Measurements from ENCODE around the gene MORF4L1.
"Not testable (repeated sequence)": the region's sequence is repeated elsewhere in the genome, so short reads cannot be mapped to it uniquely, and the experiment has no call there.

MORF4L1 gene

DNA sequence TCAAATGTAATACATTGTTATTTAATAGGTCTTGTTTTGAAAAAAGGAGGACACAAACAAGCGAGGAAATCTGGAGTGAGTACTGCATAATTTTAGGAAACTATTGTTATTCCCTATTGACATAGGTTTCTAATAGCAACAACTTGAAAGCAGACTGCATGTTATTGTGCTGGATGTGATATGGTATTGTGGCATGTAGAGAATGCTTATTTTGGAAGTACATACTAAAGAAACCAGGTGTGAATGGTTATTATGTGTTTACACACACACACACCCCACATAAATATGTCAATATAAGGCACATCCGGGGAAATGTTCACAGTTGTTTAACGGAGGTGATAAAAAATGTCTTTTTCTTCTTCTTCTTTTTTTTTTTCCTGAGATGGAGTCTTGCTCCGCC is 5.9 kb upstream of the MORF4L1 start:
- DNase-seq (ENCODE audit: low spot score): no peak
- TF ChIP-seq, protein P1, sequence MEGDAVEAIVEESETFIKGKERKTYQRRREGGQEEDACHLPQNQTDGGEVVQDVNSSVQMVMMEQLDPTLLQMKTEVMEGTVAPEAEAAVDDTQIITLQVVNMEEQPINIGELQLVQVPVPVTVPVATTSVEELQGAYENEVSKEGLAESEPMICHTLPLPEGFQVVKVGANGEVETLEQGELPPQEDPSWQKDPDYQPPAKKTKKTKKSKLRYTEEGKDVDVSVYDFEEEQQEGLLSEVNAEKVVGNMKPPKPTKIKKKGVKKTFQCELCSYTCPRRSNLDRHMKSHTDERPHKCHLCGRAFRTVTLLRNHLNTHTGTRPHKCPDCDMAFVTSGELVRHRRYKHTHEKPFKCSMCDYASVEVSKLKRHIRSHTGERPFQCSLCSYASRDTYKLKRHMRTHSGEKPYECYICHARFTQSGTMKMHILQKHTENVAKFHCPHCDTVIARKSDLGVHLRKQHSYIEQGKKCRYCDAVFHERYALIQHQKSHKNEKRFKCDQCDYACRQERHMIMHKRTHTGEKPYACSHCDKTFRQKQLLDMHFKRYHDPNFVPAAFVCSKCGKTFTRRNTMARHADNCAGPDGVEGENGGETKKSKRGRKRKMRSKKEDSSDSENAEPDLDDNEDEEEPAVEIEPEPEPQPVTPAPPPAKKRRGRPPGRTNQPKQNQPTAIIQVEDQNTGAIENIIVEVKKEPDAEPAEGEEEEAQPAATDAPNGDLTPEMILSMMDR (IDR thresholded peaks at IDR 0.05; ENCODE audit: borderline replicate concordance, control extremely low read depth, extremely low read depth, insufficient read depth, missing control alignments): no peak
- in situ Hi-C loops (cut with MboI; ENCODE audit: low sequenced_read_pairs, unreplicated experiment): no loop called here

DNA sequence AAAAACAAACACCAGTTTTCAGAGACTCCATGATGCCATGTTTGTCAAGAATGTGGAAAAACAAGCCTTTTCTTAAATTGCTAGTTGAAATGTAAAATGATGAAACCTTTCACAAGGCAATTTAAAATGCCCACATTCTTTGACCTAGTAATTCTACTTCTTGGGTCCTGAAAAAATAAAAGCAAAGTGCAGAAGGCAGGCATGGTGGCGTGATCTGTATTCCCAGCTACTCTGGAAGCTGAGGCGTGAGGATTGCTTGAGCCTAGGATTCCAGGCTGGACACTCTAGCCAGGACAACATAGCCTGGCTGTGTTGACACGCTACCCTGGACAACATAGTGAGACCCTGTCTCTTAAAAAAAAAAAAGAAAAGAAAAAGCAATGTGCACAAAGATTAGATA is 4.3 kb upstream of the MORF4L1 start:
- no peak for DNase-seq (ENCODE audit: low spot score)
- in situ Hi-C loops (cut with MboI; ENCODE audit: low sequenced_read_pairs, unreplicated experiment): no loop called here
- TF ChIP-seq, protein P1 (IDR thresholded peaks at IDR 0.05; ENCODE audit: borderline replicate concordance, control extremely low read depth, extremely low read depth, insufficient read depth, missing control alignments): no peak

DNA sequence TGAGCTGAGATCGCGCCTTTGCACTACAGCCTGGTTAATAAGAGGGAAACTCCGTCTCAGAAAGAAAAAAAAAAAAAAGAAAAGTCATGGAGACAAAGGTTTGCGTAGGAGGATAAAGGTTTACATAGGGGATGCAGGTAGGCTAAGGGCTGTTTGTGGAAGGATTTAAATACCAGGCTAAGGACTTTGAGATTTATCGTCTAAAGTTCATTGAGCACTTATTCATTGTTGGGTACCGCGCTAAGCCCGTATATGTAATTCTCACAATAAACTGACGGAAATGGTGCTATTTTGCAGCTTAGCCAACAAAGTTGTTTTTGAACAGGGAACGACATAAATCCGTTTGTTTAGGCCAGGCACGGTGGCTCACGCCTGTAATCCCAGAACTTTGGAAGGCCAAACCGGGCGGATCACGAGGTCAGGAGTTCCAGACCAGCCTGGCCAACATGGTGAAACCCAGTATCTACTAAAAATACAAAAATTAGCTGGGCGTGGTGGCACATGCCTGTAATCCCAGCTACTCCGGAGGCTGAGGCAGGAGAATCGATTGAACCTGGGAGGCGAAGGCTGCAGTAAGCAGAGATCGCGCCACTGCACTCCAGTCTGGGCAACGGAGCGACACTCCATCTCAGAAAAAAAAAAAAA is 1.1 kb upstream of the MORF4L1 start:
- DNase-seq (ENCODE audit: low spot score); in situ Hi-C loops (cut with MboI; ENCODE audit: low sequenced_read_pairs, unreplicated experiment): not testable (repeated sequence)

DNA sequence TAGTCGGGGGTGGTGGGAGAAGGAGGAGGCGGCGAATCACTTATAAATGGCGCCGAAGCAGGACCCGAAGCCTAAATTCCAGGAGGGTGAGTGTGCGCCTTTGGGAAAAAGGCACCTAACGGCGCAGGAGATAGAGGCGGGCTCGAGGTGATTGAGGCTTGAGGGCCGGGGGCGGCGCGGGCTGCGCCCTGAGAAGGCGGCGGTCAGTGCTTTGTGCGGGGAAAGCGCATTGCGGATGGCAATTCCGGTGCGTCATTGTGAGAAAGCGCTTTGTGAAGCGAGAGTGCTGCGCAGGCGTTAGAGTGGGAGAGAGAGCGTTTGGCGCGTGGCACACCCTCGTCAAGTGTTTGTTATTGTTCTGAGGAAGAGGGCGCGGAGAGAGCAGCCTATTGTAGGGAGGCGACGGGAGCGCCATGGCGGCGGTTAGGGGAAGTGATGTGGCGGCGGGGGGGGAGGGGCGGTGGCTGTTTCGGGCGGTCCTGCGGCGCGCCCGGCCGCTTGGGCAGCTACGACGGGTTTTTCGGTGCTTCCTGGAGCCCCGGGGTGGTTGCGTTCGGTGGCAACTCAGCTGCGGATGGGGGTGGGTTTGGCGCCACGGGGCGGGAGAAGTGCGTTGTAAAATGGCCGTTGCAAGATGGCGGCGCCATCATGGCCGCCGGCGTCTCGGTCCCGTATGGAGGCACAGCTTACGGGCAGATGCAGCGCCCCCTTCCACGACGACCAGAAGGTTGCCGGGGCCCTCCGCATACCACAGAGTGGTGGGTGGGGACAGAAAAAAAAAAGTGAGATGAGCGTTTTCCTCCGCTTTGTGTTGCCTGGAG is 492 bp downstream of the MORF4L1 start:
- TF ChIP-seq, protein P1 (IDR thresholded peaks at IDR 0.05; ENCODE audit: borderline replicate concordance, control extremely low read depth, extremely low read depth, insufficient read depth, missing control alignments): peak; percentile 73
- in situ Hi-C loops (cut with MboI; ENCODE audit: low sequenced_read_pairs, unreplicated experiment): no loop called here

DNA sequence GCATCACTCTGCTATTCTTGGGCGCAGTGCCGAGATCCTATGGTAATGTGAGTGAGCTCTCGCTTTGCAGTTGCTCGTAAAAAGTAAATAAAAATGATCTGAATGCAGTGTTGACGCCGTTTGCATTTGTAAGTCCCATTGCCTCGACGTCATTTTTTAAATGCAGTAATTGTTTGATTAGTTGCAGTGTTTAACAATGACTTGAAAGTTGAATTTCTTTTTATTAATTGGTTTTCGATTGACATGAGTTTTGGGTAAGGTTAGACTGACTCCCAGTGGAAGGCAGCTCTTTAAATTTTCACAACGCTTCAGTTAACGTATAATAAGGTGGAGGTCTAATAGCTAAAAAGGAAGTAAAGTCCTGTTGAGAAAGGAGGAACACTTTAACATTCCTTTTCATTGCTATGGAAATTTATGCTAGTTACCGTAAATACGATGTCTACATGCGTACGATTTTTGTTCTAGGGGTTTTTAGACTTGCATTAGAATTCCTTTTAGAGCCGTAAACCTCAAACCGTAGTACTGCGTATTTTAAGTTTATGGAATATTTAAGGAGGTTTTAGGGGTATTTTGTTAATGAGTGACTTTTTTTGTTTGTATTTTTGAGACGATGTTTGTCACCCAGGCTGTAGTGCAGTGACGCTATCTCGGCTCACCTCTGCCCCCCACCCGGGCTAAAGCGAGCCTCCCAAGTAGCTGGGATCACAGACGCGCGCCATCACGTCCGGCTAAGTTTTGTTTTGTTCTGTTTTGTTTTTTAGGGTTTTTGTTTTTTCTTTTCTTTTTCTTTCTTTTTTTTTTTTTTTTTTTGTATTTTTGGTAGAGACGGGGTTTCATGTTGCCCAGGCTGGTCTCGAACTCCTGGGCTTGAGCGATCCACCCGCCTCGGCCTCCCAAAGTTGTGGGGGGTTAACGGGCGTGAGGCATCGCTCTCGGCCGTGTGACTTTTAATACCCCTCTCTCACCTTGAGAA is 1.4 kb downstream of the MORF4L1 start:
- in situ Hi-C loops (cut with MboI; ENCODE audit: low sequenced_read_pairs, unreplicated experiment): no loop called here
- TF ChIP-seq, protein P1 (IDR thresholded peaks at IDR 0.05; ENCODE audit: borderline replicate concordance, control extremely low read depth, extremely low read depth, insufficient read depth, missing control alignments): no peak
- no peak for DNase-seq (ENCODE audit: low spot score)

More for the DNA sequence above, 492 bp downstream of the MORF4L1 start:
- peak; percentile 88 for DNase-seq (ENCODE audit: low spot score)

DNA sequence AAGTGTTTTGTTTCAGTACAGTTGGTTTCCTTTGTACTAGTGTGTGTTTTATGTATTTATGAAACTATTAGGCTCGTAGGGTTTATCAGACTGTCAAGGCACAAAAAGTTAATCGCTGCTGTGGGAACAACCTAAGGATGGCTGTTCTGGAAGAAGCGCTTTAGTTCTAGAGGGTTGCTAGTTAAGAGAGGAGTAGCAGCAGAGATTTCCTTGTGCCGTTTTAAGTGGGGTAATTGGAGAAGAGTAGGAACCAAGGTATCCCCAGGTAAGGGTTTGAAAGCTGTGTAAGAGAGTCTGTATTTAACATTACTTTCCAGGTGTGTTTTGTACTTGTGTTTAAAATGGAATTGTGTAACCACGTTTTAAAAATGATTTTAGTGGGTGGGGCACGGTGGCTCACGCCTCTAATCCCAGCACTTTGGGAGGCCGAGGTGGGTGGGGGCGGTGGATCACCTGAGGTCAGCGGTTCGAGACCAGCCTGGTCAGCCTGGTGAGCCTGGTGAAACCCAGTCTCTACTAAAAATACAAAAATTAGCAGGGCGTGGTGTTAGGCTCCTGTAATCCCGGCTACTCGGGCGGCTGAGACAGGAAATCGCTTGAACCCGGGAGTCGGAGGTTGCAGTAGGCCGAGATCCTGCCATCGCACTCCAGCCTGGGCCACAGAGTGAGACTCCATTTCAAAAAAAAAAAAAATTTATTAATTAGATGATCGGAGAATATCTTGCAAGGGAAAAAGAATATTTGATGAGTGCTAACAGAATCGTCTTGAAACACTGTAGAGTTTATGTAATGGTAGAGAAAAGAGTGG is 2.6 kb downstream of the MORF4L1 start:
- in situ Hi-C loops (cut with MboI; ENCODE audit: low sequenced_read_pairs, unreplicated experiment): no loop called here
- DNase-seq (ENCODE audit: low spot score): no peak
- TF ChIP-seq, protein P1 (IDR thresholded peaks at IDR 0.05; ENCODE audit: borderline replicate concordance, control extremely low read depth, extremely low read depth, insufficient read depth, missing control alignments): no peak

DNA sequence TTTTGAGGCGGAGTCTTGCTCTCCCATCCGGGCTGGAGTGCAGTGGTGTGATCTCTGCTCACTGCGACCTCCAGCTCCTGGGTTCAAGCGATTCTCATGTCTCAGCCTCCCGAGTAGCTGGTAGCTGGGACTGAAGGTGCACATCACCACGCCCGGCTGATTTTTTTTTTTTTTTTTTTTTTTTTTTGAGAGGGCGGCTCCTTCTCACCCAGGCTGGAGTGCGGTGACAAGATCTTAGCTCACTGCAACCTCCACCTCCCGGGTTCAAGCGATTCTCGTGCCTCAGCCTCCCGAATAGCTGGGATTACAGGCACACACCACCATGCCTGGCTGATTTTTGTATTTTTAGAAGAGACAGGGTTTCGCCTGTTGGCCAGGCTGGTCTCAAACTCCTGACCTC is 4.3 kb downstream of the MORF4L1 start:
- DNase-seq (ENCODE audit: low spot score); in situ Hi-C loops (cut with MboI; ENCODE audit: low sequenced_read_pairs, unreplicated experiment): not testable (repeated sequence)
